Measurements from ENCODE around the gene ZNF362.
"Not testable (repeated sequence)": the region's sequence is repeated elsewhere in the genome, so short reads cannot be mapped to it uniquely, and the experiment has no call there.

The ZNF362 gene

DNA sequence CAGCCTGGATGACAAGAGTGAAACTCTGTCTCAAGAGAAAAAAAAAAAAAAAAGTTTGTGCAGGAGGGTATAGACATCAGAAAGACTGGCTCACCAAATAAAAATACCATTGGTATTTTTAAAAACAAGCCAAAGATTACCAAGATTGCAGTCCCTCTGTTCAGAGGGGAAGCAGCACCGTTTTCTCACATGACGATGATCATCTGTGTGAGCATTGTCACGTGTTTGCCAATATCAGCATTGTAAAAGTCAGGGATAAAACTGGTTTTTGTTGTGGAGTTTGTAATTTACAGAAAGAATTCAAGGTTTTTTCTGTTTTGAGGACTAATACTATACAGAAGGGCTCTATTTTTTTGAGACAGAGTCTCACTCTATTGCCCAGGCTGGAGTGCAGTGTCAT lies 26.5 kb downstream of the ZNF362 start:
- in situ Hi-C loops (cut with MboI; ENCODE audit: low sequenced_read_pairs), result no loop called here

DNA sequence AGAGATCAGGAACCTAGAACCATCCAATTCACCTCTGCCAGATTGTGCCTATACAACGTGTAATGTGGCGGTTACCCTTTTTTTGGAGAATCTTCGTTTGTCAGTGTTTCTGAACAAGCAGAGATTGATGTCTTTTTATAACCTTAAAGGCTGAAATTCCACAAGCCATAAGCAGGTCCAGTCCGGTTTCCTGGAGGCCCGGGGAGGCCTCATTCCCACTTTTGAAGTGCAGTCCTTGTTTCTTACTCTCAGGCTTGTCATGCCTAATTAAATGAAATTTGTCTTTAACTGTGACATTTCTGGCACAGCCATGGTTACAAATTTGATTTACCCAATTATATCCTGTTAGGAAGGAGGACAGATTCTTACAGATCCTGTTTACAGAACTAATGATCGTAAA lies 27.8 kb downstream of the ZNF362 start:
- in situ Hi-C loops (cut with MboI; ENCODE audit: low sequenced_read_pairs), result no loop called here

DNA sequence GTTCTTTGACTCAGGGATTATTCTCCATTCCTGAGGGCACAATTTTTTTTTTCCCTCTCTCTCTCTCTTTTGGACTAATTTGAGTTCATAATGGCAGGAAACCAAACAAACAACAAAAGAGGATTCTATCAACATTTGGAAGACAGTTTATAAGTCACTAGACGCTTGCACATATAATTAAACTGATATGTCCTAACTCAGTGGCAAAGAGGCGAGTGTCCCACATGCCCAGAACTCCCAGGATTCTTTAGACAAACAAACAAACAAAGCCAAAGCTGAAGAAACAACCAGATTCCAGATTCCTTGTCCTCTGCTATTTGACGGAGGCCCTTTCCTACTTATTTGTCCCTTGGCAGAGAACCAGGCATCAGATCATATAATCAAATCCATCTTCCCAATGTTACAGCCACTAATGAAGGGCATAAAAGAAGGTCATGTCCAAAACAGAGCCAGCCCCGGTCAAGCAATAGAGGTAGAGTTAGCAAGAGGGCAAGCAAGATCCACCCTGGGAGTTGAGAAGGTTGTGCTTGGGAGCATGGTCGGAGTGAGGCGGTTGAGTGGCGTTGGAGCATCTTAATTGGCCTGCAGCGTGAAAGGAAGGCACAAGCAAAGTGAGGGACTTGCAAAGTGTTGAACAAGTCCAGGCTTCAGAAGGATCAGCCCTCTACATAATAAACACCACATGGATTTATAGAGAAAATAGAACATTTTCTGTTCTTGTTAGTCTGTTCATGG lies 30.3 kb downstream of the ZNF362 start:
- in situ Hi-C loops (cut with MboI; ENCODE audit: low sequenced_read_pairs), result no loop called here

DNA sequence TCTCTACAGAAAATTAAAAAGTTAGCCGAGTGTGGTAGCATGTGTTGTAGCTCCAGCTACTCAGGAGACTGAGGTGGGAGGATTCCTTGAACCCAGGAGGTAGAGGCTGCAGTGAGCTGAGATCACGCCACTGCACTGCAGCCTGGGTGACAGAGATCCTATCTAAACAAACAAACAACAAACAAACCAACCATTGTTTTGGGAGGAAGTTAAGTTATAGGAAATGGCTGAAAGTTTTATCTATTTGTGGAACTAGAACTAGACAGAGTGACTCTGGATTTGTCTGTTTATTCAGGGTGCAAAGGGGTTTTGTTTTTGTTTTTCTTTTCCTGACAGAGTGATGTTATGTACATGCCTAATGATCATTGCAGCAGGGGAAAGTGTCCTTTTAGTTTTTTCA lies 31.0 kb downstream of the ZNF362 start:
- in situ Hi-C loops (cut with MboI; ENCODE audit: low sequenced_read_pairs), result no loop called here

DNA sequence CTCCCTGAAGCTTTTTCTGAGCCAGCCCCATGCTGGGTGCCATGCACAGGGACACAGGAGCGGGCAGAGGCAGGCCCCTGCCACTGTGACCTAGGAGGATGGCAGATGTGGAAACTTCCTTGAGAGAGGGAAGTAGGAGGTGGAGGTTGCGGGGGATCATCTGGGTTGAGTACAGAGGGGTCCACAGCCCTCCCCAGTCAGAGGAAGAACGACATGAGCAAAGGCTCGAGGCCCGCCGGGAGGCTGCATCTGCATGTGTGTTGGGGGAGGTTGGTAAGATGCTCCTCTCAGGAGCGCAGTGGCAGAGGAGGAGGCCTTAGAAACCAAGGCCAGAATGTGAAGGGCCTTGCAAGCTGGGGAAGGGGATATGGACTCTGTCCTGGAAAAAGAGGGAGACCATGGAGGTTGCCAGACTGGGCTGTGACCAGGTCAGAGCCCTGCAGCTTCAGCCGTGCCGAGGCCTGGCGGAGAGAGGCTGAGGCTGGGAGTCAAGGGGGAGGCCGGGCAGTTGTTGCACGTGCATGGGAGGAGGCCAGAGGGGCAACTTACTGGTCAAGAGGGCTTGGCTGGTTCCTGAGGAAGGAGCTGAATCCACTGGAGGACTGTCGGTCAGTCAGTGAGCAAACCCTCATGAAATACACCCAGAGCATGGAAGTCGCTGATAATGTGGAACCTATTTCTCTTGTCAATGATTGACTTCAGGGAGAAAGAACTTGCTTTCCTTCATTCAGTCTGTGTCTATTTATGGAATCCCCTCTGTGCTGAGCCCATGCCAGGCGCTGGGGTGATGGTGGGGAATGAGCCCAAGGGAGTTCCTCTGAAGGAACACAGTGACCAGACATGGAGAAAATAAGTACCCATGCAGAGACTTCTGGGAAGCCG lies 32.9 kb downstream of the ZNF362 start:
- in situ Hi-C loops (cut with MboI; ENCODE audit: low sequenced_read_pairs), result no loop called here

DNA sequence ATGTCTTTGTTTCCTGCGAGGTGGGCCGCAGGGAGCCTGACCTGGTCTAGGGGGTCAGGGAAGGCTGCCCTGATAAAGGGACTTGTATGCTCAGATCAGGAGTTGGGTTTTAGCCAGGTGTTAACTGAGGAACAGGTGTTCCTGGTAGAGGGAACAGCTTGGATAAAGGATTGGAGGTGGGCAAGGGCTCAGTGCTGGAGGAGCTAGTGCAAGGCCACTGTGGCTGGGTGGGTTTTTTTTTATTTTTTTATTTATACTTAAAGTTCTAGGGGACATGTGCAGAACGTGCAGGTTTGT lies 33.5 kb downstream of the ZNF362 start:
- in situ Hi-C loops (cut with MboI; ENCODE audit: low sequenced_read_pairs), result no loop called here

DNA sequence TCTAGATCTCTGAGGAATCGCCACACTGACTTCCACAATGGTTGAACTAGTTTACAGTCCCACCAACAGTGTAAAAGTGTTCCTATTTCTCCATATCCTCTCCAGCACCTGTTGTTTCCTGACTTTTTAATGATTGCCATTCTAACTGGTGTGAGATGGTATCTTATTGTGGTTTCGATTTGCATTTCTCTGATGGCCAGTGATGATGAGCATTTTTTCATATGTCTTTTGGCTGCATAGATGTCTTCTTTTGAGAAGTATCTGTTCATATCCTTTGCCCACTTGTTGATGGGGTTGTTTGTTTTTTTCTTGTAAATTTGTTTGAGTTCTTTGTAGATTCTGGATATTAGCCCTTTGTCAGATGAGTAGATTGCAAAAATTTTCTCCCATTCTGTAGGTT lies 34.3 kb downstream of the ZNF362 start:
- in situ Hi-C loops (cut with MboI; ENCODE audit: low sequenced_read_pairs), result not testable (repeated sequence)

DNA sequence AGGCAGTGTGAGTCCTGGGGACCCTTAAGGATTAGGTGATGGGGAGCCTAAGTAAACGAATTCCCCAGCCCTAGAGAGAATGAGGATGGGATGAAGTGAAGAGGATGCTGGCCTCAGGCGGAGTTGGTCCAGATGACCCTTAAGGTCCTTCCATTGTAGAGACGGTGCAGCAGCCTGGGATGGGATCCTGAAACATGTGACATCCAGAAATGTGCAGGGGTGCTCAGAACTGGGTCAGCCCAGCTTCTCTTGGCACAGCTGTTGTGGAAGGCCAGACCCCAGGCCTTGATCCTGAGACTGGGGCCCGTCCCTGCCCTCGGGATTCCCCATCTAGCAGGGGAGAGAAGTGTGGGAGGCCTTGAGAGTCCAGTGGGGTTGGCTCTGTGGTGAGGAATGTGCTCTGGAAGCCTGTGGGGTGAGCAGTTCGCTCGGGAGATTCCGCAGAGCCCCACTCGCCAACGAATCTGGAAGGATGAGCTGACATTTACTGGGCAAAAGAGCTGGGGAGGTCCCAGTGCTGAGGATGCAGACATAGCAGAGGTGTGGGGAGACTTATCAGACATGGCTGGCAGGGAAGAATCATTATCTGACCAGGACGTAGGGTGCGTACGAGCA lies 36.5 kb downstream of the ZNF362 start:
- in situ Hi-C loops (cut with MboI; ENCODE audit: low sequenced_read_pairs), result no loop called here

DNA sequence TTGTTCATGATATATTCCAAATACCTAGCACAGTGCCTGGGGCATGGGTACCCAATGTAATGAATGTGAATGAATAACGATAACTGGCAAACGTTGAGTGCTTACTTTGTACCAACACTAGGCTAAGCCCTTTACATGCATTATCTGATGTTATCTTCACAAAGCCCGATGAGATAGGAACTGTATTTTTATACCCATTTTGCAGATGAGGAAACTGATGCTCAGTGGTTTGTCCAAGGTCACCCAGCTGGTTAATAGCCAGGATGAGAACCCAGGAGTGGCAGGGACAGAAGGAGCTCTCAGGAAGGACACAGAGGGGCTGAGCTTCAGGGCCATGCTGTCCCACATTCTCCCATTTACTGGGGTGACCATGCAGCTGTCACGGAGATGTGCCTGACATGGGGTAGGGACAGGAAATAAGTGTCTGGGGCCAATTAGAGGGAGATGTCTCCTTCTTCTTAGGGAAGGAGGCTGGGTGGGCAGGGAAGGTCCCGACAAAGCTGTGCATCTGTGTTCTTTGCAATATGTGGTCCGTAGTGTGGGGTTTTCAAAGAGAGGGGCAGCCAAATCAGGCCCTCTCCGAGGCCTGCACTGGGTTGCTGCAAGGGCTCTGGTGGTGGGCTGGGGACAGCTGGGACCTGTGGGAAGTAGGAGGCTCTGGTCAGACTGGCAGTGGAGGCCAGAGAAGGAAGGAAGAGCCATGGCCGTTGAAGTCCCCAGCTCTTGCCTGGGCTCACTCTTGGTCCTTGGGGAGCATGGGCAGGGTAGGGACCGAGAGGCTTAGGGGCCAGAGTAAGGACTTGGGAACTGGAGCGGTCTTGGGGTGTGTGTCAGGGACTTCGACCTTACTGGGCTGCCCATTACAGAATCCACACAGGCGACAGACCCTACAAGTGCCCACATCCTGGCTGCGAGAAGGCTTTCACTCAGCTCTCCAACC lies 38.0 kb downstream of the ZNF362 start:
- in situ Hi-C loops (cut with MboI; ENCODE audit: low sequenced_read_pairs), result no loop called here

DNA sequence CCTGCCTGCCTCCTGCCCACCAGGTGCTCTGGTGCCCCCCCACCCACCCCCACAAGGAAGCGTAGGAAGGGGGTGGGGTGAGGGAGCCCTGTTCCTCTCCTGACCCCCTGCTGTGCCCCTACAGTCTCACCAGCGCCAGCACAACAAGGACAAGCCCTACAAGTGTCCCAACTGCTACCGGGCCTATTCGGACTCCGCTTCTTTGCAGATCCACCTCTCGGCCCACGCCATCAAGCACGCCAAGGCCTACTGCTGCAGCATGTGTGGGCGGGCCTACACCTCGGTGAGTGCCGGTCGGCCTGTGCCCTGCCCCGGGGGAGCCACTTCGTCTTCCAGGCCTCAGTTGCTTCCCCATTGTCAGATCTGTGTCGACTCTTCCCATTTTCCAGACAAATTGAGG lies 38.7 kb downstream of the ZNF362 start:
- in situ Hi-C loops (cut with MboI; ENCODE audit: low sequenced_read_pairs), result no loop called here

DNA sequence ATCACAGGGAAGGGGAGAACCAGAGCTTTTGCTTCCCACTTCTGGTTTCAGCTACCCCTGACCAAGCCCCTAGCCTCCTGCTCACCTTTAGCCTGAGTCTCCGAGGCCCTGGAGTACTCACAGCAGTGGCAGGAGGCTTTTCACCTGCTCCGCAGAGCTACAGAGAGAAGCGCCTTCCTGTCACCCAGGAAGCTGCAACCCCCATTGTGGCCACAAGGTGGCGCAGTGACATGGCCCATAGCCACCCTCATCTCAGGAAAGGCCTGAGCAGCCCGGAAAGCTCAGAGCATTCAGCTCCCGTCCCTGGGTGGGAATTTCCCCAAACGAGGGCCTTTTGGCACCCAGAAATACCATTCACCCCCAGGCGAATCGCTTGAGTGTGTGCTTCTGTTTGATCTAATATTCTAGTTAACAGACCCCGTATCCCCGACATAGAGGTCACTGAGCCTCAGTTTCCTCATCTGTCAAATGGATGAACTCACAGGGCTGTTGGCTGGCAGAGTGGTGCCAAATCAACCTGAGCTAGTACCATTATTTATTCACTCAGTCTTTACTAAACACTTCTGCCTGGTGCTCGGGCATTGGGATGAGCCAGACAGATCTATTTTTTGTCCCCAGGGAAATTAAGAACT lies 39.3 kb downstream of the ZNF362 start:
- in situ Hi-C loops (cut with MboI; ENCODE audit: low sequenced_read_pairs), result no loop called here

DNA sequence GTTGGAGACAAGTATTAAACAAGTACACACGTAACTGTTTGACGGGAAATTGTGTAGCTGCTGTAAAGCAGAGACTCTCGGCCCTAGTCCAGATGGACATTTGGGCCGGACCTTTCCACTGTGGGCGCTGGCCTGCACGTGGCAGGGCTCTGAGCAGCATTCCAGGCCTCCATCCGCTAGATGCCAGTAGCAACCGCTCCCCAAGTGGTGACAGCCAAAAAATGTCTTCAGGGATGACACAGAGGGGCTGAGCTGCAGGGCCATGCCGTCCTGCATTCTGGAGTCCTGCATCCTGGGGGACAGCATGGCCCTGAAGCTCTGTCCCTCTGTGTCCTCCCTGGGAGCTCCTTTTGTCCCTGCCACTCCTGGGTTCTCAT lies 39.8 kb downstream of the ZNF362 start:
- in situ Hi-C loops (cut with MboI; ENCODE audit: low sequenced_read_pairs), result no loop called here

DNA sequence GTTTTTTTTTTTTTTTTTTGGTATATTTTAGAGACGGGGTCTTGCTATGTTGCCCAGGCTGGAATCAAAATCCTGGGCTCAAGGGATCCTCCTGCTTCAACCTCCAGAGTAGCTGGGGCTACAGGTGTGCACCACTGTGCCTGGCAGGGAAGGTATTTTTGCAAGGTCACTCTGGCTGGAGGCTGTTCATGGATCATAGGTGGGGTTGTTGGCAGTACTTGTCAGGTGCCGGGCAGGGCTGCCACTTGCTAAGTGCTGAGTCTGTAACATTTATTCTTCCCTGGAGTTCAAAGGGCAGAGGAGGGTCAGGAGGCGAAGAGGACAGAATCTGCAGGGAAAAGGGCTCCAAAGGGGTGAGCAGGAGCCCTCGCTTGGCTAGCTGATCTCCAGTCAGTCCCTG lies 40.5 kb downstream of the ZNF362 start:
- in situ Hi-C loops (cut with MboI; ENCODE audit: low sequenced_read_pairs), result no loop called here

DNA sequence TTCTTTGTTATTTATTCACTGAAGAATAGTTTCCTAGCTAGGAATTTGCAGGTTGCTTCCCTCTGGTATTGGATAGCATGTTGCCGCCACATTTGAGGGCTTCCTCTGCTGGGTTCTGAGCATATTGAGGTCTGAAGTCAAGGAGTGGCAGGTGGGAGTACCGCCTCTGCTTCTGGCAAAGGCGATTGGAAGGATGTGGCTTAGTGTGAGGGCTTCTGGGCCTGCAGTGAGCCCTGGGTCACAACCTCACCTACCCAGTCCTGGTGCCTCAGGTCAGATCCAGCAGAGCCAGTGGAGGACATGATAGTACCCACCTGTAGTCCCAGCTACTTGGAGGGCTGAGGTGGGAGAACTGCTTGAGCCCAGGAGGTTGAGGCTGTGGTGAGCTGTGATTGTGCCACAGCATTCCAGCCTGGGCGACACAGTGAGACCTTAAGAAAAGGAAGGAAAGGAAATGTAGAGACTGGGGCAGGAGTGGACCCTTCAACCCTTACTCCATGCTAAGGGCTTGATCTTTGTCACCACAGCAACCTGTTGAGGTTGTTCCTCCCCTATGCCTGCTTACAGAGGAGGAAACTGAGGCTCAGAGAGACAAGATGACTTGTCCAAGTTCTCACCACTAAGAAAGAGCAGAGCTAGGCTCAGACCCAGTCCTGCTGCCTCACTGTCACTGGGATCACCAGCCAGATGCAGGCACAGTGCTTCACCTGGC lies 41.8 kb downstream of the ZNF362 start:
- in situ Hi-C loops (cut with MboI; ENCODE audit: low sequenced_read_pairs), result no loop called here

DNA sequence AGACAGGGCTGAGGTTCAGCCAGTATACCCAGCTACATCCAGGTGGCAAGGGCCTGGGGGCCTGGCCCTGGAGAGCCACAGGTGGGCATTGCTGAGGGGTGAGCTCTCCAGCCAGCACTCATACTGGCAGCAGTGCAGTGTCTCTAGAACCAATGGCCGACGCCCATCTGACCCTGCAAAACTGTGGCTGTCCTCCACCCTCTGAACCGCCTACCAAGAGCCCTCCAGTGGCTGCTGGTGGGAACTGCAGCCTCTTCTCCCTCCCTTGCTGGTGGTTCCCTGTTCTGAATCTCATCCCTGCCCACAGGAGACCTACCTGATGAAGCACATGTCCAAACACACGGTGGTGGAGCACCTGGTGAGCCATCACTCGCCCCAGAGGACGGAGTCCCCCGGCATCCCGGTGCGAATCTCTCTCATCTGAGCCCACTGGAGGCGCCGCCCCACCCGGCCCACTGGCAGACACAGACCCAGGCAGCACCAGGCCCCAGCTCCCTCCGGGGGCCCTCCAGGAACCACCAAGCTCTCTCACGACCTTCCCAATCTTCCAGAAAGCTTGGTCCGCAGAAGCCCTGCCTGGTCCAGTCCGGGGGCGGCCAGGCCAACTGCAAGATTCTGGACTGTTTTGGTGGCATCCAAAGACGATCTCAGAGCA lies 42.5 kb downstream of the ZNF362 start:
- in situ Hi-C loops (cut with MboI; ENCODE audit: low sequenced_read_pairs), result no loop called here

DNA sequence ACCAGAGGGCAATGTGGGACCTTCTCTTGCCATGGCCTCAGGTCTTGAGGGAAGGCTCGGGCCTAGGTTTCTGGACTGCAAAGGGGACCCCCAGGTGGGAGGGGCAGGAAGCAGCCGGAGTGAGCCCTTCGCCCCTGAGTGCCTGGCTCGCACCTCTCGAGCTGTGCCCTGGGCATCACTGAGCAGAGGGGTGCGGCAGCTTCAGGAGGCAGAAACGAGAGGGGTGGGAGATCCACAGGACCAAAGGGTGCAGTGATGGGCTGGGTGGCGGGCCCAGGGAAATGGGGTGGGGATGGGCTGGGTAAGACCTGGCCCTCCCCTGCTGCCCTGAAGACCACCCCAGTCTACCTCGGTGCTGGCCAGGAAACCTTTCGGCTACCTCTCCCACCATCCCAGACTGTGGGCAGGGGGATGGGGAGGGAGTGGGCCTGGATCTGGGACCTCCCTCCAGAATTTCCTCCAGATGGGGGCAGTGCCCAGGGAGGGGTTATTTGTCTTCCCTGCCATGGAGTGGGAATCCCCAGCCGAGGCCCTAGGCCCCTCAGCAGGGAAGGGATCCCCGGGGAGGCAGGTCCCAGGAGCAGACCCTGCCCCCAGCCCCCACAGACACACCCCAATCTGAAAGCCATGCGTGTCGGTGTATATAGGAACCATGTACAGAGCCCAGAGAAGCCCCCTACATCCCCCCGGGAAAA lies 43.3 kb downstream of the ZNF362 start:
- in situ Hi-C loops (cut with MboI; ENCODE audit: low sequenced_read_pairs), result no loop called here

DNA sequence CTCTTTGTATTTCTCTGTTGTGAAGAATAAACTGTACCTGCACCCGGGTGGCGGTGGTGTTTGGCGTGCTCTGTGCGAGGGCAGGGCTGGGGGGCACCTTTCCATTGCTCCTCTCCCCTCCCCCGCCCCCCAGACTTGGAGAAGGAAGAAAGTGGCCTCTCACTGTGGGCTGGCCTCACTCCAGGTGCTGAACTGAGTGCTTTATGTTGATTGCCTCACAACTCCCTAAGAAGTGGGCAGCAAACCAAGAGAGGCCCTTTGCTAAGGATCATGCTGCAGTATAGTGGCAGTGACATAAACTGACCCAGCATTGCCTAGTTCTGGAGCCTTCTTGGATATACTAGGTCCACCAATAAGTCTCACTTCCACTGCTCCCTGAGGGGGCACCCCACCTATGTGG lies 44.4 kb downstream of the ZNF362 start:
- in situ Hi-C loops (cut with MboI; ENCODE audit: low sequenced_read_pairs), result no loop called here

DNA sequence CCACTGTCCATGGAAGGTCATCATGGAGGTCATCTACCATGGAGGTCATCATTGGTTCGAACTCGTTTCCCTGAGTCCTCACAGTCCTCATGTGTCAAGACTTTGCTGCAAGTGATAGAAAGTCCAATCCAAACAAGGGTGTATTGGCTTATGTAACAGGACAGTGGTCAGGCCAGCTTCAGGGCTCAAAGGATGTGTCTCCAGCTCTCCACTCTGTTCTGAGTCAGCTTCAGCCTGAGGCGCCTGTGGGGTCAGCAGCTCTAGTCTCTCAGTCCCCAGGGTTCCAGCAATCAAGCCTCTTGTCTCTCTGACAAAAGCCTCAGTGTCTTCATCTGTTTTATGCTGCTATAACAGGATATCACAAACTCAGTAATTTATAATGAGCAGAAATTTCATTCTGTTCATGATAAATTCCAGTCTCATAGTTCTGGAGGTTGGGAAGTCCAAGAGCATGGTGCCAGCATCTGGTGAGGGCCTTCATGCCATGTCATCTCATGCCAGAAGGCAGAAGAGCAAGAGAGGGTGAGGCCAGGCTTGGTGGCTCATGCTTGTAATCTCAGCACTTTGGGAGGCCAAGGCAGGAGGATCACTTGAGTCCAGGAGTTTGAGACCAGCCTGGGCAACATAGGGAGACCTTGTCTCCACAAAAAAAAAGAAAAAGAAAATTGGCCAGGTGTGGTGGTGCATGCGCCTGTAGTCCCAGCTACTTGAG lies 45.1 kb downstream of the ZNF362 start:
- in situ Hi-C loops (cut with MboI; ENCODE audit: low sequenced_read_pairs), result no loop called here

All from hTERT RPE-1 (cell line).